Activated B cell treated with CpG ODN at 0.5 μM for 24 hours (primary cell): ENCODE measurements around the gene SLC43A2. TPM values are rescaled to one million over a fixed set of nuclear protein-coding genes. Genes with fewer than 3 reads are reported as not detected.

Source experiments
- ATAC-seq: fragments of 200-7000 bp; cut with Tn5 transposase; one replicate; pipeline ENCODE4 v1.10.0; 2021; ENCODE audit warnings: low read depth, mild to moderate bottlenecking, moderate library complexity
- CTCF ChIA-PET: fragments of 350-600 bp; sonication (Branson Sonifier 250); formaldehyde crosslinking; loops from one replicate; lab custom pipeline; 2021; ENCODE audit warnings: antibody characterized with exemption; lab: Charles Lee
- POLR2A ChIA-PET: fragments of 350-600 bp; sonication (Branson Sonifier 250); formaldehyde crosslinking; loops from one replicate; lab custom pipeline; 2021; ENCODE audit warnings: antibody characterized with exemption; lab: Charles Lee
- DNase-seq: peaks from one replicate; pipeline ENCODE4 v3.0.0; 2022
- H3K27ac Mint-ChIP-seq: one replicate; pipeline ENCODE4 v1.8.0; 2020; ENCODE audit warnings: mixed read lengths
- H3K27me3 Mint-ChIP-seq: one replicate; pipeline ENCODE4 v1.8.0; 2021; ENCODE audit warnings: mixed read lengths
- H3K36me3 Mint-ChIP-seq: one replicate; pipeline ENCODE4 v1.8.0; 2021; ENCODE audit warnings: low read depth, mixed read lengths
- H3K4me1 Mint-ChIP-seq: one replicate; pipeline ENCODE4 v1.8.0; 2021; ENCODE audit warnings: mixed read lengths
- H3K4me3 Mint-ChIP-seq: one replicate; pipeline ENCODE4 v1.8.0; 2020; ENCODE audit warnings: mild to moderate bottlenecking, mixed read lengths
- H3K9me3 Mint-ChIP-seq: one replicate; pipeline ENCODE4 v1.8.0; 2020; ENCODE audit warnings: mixed read lengths
- intact Hi-C: fragments of 100-400 bp; cut with micrococcal nuclease; formaldehyde crosslinking; loops from one replicate; pipeline ENCODE4 v1.15.1; 2024
- total RNA-seq: library from RNA; stranded (reverse); gene quantifications from 2 replicates; pipeline ENCODE4 v1.2.3, GENCODE V29; 2022
- TF ChIP-seq, protein P1 (sequence below): fragments of 200-600 bp; IDR thresholded peaks from one replicate; pipeline ENCODE4 v1.8.0; 2022; ENCODE audit warnings: antibody characterized with exemption, mild to moderate bottlenecking

The SLC43A2 gene
- total RNA-seq, 1 donor from 2014 or later: 167 TPM

GRCh38 chr17:1562176-1562643 lies 66.4 kb downstream of the SLC43A2 start:
- intact Hi-C loops: loop anchor here (1.0 to 10.0 kb wide), 8 partner anchors 46 to 303 kb away; partner anchors contain the start of genes INPP5K, RILP and SLC43A2
- Mint-ChIP-seq H3K4me1 (peaks cover 52% of the 10 kb centered on the region), H3K27ac (no peak overlapping the region), H3K27me3 (no peaks in the 10 kb centered on the region), H3K4me3 (peak overlapping the region; percentile 86), H3K36me3 (peaks cover 6% of the 10 kb centered on the region), H3K9me3 (no peaks in the 10 kb centered on the region)
- POLR2A ChIA-PET: interaction anchor here (0.5 to 5.4 kb wide), 12 partner anchors 12 to 326 kb away, joined by 3 to 43 read pairs (median 4); partner anchors contain the start of genes INPP5K and SLC43A2
- TF ChIP-seq, protein P1, sequence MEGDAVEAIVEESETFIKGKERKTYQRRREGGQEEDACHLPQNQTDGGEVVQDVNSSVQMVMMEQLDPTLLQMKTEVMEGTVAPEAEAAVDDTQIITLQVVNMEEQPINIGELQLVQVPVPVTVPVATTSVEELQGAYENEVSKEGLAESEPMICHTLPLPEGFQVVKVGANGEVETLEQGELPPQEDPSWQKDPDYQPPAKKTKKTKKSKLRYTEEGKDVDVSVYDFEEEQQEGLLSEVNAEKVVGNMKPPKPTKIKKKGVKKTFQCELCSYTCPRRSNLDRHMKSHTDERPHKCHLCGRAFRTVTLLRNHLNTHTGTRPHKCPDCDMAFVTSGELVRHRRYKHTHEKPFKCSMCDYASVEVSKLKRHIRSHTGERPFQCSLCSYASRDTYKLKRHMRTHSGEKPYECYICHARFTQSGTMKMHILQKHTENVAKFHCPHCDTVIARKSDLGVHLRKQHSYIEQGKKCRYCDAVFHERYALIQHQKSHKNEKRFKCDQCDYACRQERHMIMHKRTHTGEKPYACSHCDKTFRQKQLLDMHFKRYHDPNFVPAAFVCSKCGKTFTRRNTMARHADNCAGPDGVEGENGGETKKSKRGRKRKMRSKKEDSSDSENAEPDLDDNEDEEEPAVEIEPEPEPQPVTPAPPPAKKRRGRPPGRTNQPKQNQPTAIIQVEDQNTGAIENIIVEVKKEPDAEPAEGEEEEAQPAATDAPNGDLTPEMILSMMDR: no peak
- CTCF ChIA-PET: interaction anchor here (1.1 to 3.3 kb wide), 3 partner anchors 12 to 197 kb away, joined by 5 to 11 read pairs (median 6); no protein-coding TSS in a partner anchor
- ATAC-seq: peak; percentile 29
- DNase-seq: no peak

DNA sequence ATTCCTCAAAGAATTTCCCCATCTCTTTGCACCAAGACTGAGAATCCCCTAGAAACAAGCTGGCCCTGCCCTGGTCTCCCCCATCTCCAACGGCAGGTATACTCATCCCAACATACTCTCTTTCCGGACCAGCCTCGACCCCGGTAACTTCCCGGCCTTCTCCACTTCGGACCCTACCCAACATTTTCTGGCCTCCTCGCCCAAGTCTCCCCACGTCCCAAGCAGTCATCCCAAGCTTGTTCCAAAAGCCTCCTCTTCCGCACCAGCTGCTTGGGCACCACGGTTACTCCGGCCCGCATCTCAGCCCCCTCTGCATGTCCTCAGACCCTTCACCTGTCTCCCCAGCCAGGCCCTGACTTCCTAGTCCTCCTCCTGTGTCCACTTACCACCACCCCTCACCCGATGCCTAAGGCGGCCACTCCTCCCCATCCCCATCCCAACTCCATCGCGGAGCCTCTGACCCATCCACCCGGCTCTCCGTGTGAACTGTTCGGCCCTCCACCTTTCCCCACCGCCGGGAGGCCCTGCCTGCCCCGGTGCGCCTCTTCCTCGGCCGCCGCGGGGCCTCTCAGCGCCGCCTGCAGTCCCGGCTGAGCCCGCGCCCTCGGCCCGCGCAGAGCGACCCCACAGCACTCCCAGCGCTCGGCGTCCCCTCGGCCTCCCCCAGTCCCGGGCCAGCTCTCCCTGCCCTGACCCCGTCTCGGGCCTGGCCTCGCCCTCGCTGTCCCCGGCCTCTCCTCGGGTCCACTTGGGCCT lies 67.0 kb downstream of the SLC43A2 start:
- peaks cover 10% of the 10 kb centered on the region for H3K36me3 Mint-ChIP-seq
- peak; percentile 54 for DNase-seq
- POLR2A ChIA-PET: interaction anchor here (0.6 to 5.4 kb wide), 6 partner anchors 10 to 77 kb away, joined by 3 to 43 read pairs (median 3); partner anchors contain the start of genes INPP5K and SLC43A2
- intact Hi-C loops: loop anchor here (1.0 to 10.0 kb wide), 8 partner anchors 45 to 303 kb away; partner anchors contain the start of genes INPP5K, RILP and SLC43A2
- H3K4me3 Mint-ChIP-seq: peak overlapping the region; percentile 86
- peak overlapping the region; percentile 71 for H3K27ac Mint-ChIP-seq
- no peaks in the 10 kb centered on the region for H3K9me3 Mint-ChIP-seq
- no peaks in the 10 kb centered on the region for H3K27me3 Mint-ChIP-seq
- ATAC-seq: peak; percentile 26
- CTCF ChIA-PET: interaction anchor here (1.4 to 1.6 kb wide), 2 partner anchors 29 to 196 kb away, joined by 5 to 14 read pairs; no protein-coding TSS in a partner anchor
- peaks cover 52% of the 10 kb centered on the region for H3K4me1 Mint-ChIP-seq
- TF ChIP-seq, protein P1: no peak

DNA sequence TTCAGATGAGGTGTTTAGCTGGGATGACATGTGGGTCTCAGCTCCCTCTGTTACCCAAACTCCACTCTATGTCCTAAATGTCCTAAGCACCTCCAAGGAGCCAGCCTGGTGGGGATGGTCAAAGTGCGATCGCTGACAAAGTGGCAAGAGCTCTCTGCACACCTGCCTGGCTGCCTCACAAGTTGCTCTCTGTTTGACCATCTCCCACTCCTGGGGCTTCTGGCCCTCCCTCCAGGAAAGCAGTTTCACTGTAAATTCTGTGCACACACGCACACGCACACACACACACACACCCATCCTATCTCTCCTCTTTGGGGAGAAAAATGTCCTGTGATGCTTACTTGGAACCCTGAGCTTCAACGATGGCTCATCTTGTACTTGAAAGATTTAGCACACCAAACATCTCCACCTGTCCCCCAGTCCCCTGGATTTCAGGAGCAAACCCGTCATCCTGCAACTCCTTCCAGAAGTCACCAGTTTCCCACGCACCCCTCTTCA lies 67.7 kb downstream of the SLC43A2 start:
- TF ChIP-seq, protein P1: no peak
- Mint-ChIP-seq H3K4me3 (peak overlapping the region; percentile 86), H3K36me3 (peaks cover 15% of the 10 kb centered on the region), H3K9me3 (no peaks in the 10 kb centered on the region), H3K27me3 (no peaks in the 10 kb centered on the region), H3K4me1 (peaks cover 53% of the 10 kb centered on the region), H3K27ac (no peak overlapping the region)
- CTCF ChIA-PET: interaction anchor here (1.4 kb wide), 1 partner anchor 195 kb away, joined by 14 read pairs; no protein-coding TSS in a partner anchor
- POLR2A ChIA-PET: interaction anchor here (0.7 to 5.4 kb wide), 5 partner anchors 11 to 205 kb away, joined by 3 to 43 read pairs (median 3); partner anchors contain the start of genes INPP5K and SLC43A2
- DNase-seq: no peak
- ATAC-seq: no peak
- intact Hi-C loops: loop anchor here (10.0 kb wide), 1 partner anchor 304 kb away; no protein-coding TSS in a partner anchor

DNA sequence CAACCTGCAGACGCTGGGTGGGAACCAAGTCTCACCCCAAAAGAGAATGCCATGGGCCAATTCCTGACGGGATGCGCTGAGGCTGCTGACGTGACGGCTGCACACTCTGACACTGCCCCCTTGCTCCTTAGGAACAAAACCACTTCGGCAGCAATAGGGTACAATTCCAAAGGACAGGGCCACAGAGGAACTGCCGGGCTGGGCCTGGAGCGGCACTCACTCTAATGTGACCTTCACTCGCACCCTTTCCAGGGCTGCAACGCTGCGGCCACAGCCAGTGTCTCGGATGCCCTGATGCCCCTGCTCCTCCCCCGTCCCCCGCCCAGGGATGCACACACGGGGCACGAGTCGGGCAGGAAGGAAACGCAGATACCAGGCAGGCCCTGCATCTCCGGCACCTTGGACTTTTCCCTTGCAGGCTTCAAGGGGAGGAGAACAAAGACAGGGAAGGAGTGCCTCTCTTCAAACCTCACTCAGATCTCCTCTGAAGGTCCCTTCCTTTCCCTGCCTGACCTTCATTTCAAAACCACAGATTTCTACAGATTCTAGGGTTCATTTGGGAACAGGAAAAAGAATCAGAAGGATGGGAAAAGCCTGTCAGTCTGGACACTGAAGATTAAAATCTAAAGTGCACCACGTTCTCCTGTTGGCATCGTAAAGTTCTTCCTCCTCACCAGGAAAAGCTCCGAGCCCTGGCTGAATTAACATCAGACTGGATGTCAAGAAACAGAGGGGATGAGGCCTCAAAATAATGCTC lies 68.4 kb downstream of the SLC43A2 start:
- H3K27ac Mint-ChIP-seq: no peak overlapping the region
- peaks cover 55% of the 10 kb centered on the region for H3K4me1 Mint-ChIP-seq
- ATAC-seq (no peak), DNase-seq (no peak)
- intact Hi-C loops: loop anchor here (10.0 kb wide), 1 partner anchor 305 kb away; no protein-coding TSS in a partner anchor
- H3K9me3 Mint-ChIP-seq: no peaks in the 10 kb centered on the region
- POLR2A ChIA-PET: interaction anchor here (0.5 to 5.4 kb wide), 3 partner anchors 28 to 206 kb away, joined by 3 to 43 read pairs (median 8); partner anchors contain the start of gene SLC43A2
- H3K27me3 Mint-ChIP-seq: no peaks in the 10 kb centered on the region
- H3K4me3 Mint-ChIP-seq: peak overlapping the region; percentile 86
- CTCF ChIA-PET: interaction anchor here (1.4 kb wide), 1 partner anchor 195 kb away, joined by 14 read pairs; no protein-coding TSS in a partner anchor
- H3K36me3 Mint-ChIP-seq: peaks cover 18% of the 10 kb centered on the region
- TF ChIP-seq, protein P1: no peak
